G401 (cell line): Measurements from ENCODE around the gene OR4F29. TPM values are rescaled to one million over a fixed set of nuclear protein-coding genes. Genes with fewer than 3 reads are reported as not detected.
"Not testable (repeated sequence)": the region's sequence is repeated elsewhere in the genome, so short reads cannot be mapped to it uniquely, and the experiment has no call there.

ENCODE experiments used
- DNase-seq: peaks from one replicate; pipeline ENCODE4 v3.0.0-alpha.2; 2015; ENCODE audit warnings: low spot score
- in situ Hi-C: cut with HindIII; loops from 2 replicates; pipeline ENCODE4 v1.10.0; 2016; ENCODE audit warnings: low sequenced_read_pairs, mixed read lengths
- total RNA-seq: library from RNA; depleted of rRNA; stranded (reverse); fragments of >200 nt; shearing (Covaris generic); gene quantifications from 2 replicates; pipeline ENCODE4 v1.2.3, GENCODE V29; 2014; rRNA removed

OR4F29 gene, protein sequence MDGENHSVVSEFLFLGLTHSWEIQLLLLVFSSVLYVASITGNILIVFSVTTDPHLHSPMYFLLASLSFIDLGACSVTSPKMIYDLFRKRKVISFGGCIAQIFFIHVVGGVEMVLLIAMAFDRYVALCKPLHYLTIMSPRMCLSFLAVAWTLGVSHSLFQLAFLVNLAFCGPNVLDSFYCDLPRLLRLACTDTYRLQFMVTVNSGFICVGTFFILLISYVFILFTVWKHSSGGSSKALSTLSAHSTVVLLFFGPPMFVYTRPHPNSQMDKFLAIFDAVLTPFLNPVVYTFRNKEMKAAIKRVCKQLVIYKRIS
- 0.31 TPM in 1 of 2 replicates, not detected in the other for total RNA-seq

- in situ Hi-C loops, DNase-seq: not testable (repeated sequence)
Measured at GRCh38 chr1:451578-451977, at the start of gene OR4F29. Gene OR4F29, minus strand, starts transcription at chr1:451678. Its CDS starts 0 bp downstream, at chr1:451678.

Other genes with a start within 250 kb of the OR4F29 start
- gene OR4F16, start 235.0 kb upstream of the OR4F29 start, total RNA-seq: 0.31 TPM in 1 of 2 replicates, not detected in the other